HG03558 (cell line): ENCODE results near the gene HES6.
"Not testable (repeated sequence)": the region's sequence is repeated elsewhere in the genome, so short reads cannot be mapped to it uniquely, and the experiment has no call there.

Source experiments
- ATAC-seq: cut with Tn5 transposase; IDR thresholded peaks from one replicate; pipeline ENCODE4 v1.9.1; 2021; ENCODE audit warnings: moderate number of reproducible peaks; ENCODE audit not compliant: unreplicated experiment; ENCODE audit errors: extremely low read depth

Gene HES6

DNA sequence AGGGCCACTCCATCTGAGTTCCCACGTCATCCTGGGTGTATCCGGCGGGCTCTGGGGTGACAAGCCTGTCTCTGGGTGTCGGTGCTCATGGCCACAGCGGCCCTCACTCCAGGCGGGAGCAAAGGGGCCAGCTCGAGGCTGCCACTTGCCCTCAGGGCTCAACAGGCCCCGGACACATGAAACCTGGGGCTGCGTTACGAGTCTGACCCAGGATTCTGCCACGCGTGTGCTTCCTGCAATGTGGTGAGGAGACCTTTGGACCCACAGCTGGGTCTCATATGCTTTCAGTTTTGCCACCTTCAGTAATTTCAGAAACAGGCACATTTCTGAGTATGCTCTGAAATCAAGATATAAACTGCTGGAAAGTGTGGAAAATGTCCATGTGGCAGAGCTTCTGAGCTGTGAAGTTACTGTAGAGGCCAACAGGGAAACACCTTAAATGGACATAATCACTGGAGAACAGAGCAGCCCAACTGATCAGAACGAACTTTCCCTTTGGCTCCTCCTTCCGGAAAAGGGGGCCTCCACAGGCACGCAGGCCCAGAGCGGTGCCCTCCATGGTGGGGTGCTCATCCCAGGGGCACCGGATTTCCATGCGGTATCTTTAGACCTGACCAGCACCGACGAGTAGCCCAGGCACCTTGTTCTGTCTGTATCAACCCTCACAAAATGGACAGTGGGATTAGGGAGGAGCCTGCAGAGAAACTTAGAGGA is 34.5 kb upstream of the HES6 start:
- ATAC-seq: no peak

DNA sequence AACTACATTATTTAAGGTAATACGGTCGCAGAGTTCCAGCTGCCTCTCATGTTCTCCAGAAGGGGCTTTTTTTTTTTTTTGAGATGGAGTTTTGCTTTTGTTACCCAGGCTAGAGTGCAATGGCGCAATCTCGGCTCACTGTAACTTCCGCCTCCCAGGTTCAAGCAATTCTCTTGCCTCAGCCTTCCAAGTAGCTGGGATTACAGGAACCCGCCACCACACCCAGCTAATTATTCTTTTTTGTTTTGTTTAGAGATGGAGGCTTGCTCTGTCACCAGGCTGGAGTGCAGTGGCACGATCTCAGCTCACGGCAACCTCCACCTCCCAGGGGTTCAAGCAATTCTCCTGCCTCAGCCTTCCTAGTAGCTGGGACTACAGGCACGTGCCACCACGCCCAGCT is 33.6 kb upstream of the HES6 start:
- not testable (repeated sequence) for ATAC-seq

DNA sequence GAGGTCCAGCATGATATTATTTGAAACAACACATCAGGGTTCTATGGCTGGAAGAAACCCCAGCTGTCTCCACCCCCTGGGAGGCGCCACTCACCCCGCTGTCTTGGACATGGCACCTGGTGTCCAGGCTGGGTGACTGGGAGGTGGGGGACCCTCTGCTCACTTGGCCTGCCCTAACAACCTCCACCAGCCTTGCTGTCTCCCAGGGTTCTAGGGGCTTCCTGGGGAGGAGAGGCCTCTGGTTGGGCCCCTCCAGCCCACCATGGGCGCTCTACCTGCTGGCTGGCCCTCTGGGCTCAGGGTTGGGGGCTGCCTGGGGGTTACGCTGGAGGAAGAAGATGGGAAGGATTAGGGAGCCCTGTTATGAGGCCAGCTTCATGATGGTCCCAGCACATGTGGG is 32.3 kb upstream of the HES6 start:
- ATAC-seq: no peak

DNA sequence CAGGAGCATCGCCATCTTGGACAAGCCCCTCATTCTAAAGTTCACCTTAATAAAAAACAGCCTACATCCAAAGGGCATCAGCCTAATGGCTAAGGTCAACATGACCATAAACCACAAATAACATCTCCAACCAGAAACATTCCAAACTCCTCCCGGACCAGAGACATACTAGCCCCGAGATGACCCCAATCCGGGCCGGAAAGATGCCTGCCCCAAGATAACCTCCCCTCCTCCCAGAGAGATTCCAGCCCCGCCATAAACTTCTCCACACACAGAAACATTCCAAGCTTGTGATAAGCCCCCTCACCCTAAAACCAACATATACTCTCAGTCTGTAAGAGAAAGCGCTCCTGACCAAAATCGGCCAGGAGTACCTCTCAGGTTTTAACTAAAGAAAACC is 31.8 kb upstream of the HES6 start:
- ATAC-seq: not testable (repeated sequence)

DNA sequence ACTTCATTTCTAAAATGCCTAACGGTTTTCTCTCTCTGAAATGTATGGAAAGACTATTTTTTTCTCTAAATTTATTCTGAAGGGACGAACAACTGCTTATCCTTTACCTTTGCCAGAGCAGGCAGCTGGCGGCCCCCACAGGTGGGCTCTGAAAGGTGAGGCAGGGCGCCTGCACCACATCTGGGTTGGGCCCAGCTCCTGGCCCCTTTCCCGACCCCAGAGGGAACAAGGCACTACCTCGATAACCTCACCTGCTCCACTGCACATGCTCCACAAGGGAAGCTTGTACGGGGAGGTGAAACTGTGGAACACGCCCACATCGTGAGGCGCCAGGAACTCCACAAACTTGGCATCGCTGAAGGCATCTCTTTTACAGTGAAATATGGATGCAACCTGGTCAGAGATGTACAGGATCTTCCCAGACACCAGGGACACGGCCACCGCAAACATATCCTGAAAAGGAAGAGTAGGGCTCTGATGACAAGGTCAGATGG is 31.3 kb upstream of the HES6 start:
- ATAC-seq: no peak

DNA sequence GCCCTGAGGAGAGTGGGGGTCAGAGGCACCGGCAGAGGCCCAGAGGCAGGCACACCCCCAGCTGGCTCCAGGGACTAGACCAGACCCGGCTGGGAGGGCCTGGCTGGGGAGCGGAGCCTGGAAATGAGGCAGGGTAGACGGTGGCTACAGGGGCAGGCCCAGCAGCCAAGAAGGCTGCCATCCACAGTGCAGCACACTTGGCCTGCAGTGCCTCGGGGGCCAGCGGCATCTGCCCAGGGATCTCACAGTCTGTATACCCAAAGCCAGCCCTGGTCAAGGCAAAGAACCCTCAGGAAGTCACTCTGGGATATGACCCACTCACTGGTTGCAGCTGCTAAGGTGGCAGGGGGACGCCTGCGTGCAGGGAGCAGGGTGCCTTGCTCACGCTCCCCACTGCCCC is 30.8 kb upstream of the HES6 start:
- ATAC-seq: no peak

DNA sequence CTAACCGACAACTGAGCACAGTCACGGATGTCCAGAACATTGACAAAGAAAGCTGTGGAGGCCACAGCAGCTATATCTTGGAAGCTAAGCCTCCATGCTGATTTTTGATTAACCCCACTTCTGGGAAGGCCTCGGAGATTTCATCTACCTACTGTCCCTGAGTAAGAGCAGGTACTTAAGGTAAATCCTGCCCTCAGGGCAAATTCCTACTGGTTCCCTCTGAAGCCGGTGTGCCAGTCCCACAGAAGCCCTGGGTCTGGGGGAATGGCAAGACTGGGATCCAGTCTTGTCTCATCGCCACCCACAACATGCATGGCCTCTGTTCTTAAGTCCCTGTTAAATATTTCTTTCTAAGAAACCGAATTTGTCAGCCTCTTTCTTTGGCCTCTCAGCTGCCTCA is 29.9 kb upstream of the HES6 start:
- ATAC-seq: no peak

DNA sequence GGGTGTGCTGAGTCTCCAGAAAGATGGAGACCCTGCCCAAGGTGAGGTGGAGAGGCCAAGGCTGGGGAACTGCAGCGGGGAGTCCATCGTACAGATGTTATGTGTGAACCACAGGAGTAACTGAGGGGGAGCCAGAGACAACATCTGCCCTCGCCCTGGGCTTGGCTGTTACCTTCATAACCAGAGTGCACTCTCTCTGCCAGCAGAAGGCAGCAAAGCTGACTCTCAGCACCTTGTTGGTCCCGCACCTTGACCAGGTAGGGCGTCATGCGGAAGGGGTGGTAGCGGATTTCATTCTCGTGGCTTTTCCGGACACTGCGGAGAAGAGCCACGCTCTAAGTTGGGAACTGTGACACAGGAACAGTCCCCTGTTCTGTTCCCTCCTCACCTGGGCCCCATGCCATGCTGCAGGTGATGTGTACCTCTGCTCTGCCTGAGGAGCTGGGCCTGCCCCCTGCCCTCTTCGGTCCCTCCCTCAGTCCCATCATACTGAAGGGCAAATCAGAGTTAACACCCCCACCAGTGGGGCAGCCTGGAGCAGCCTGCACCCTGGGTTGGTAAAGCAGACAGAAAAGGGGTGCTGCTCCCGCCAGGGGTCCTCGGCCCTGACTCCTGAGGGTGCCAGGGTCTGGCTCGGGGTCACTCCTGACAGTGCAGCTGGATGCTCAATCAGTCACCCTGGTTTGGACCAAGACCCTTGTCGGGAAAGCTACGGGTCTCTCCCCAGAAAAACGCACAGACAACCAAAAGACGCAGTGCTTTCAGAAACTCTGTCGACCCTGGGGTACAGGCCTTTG is 28.2 kb upstream of the HES6 start:
- no peak for ATAC-seq

DNA sequence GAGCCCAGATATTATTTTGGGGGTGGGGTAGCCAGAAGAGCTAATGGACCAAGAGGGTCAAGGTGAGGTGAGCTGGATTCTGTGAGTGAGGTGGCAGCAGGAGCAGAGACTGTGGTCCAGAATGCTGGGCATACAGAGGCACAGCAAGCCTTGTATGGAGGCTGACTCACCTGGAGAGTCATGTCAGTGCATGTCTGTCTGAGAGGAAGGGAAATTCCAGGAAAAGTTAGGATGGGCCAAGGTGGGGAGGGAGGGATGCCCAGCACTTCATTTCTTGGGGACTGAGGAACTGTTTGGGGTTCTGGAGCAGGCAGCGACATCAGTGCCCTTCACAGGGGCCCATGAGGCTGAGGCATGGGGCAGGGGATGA is 27.5 kb upstream of the HES6 start:
- no peak for ATAC-seq

DNA sequence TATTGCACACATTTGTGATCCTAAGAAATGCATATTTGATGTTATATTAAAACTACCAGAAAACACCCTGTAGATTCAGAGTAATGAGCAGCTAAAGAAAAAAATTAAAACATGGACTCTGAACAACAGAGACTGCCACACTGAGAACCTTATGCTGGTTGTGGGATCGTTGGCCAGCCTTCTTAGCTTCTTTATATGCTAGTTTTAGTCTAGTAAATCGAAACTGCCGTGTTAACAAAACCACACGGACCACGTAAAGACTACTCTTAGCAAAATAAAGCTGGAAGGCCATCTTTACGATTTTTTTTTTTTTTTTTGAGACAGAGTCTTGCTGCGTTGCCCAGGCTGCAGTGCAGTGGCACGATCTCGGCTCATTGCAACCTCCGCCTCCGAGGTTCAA is 25.8 kb upstream of the HES6 start:
- ATAC-seq: no peak

DNA sequence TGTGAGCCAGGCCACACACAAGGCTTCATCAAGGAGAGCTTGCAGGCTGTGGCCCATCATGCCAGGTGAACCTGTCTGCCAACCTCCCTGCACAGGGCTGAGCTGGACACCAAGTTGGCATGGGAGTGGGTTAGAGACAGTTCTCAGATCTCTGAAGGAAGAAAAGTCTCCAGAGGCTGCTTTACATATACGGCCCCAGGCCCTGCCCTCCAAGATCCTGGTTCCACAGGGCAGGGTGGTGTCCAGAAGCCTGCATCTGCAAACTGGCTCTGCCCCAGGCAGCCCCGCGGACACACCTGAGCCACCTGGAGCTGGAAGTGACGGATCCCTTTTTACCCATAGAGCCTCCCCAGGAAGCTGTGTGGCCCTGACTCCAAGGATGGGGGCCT is 24.2 kb upstream of the HES6 start:
- ATAC-seq: no peak

DNA sequence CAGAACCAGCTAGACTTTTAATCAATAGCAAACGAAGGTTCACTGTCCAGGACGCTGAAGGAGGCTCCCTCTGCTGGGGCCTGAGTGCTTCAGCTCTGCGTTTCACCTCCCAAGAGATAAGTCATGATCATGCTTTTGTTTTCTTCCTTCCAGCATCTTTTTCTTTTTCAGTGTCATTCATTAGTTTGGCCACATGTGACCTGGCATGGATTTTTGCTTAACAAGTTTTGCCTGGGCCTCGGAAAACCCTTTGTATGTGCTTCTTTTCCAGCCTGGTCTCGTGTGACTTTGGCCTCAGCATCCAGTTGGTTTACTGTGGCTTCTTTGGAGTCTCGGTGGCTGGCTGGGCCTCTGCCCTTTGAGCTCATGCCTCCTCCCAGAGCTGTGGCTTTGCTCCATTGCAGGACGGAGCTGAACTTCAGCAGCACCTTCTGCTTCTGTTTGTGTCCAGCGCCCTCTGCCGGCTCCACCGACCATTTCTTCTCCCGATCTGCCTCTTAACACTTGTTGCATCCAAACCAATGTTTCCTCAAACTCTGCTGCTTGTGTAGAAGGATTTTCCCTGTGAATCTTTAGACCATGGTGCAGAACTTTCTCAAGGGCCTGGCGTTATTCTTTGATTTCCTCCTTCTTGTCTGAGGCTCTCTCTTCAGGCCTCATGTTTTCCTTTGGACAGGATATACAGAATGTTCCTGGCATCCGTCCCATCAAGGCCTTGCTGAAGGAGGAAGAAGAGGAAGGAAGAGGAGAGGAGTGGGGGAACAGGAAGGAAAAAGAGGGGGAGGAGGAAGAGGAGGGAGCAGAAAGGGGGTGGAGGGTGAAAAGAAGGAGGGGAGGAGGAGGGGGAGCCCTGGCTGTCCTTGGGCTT is 23.6 kb upstream of the HES6 start:
- ATAC-seq: no peak

DNA sequence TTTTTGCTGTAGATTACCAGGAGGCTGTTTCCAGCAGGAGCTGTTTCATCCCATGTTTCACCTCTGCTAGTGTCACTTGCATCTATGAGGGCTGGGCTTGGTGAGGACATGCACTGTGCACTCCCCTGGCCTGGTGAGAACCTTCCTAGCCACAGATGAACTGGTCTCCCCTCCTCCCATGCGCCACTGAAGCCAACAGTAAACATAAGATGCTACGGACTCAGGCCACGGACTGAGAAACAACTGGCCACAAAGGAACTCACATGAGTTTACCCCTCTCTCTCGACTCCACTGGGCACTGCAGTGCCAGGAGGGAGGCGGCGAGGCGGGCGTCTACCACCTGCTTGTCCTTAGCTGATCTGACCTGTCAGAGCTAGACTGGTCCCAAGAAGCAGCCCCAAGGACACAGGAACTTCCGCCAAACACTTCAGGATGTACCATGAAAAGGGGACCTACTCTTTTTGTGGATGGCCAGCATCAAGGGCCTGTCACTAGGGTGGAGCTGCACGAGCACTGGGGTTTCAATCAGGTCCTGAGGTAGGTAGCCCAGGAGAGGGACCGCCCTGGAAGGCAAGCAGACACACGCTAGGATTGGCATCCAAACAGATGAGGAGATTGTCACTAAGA is 22.8 kb upstream of the HES6 start:
- no peak for ATAC-seq

DNA sequence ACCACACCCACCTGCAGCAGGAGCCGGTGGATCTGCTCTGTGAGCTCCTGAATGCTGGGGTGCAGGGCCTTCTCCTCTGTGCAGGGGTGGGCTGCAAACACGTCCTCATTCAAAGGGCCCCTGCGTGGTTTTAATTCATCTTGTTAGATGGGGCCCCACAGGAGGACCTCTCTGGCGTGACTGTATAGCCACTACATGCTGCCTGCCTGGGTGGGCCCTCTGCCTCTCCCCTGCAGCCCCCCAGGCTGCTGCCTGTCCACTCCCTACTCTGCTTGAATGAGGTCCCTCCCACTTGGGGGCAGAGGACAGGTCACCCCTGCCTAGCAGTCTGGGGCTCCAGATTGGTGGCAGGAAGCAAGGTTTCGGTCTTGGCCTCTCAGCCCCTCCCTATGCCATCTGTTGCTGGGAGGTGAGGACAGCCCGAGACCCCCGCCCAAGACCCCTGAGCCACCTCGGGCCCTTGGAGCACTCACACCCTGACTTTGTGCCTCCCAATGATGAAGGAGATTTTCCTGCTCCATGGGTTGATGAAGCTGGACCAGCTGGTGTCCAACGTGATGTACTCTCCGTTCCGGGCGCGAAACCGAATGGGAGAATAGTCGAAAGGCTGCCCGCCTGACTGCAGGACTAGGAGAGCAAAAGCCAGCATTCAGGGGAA is 22.0 kb upstream of the HES6 start:
- no peak for ATAC-seq

DNA sequence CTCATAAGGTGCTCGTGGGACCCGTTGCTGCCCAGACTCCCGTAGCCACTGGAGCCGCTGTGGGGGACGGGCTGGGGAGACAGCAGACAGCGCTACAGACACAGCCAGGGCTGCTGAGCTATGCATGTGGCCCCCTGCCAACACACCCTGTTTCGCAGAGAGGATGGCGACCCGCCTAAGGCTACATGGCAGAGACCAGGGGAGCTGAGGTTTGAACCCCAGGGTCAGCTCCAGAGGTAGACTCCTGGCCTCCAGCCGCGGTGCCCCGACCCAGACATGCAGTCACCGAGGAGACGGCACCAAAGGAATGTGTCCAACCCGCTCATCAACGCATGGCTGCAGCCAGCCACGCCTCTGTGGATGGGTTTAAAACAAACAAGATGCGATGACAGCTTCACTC is 21.0 kb upstream of the HES6 start:
- ATAC-seq: no peak

DNA sequence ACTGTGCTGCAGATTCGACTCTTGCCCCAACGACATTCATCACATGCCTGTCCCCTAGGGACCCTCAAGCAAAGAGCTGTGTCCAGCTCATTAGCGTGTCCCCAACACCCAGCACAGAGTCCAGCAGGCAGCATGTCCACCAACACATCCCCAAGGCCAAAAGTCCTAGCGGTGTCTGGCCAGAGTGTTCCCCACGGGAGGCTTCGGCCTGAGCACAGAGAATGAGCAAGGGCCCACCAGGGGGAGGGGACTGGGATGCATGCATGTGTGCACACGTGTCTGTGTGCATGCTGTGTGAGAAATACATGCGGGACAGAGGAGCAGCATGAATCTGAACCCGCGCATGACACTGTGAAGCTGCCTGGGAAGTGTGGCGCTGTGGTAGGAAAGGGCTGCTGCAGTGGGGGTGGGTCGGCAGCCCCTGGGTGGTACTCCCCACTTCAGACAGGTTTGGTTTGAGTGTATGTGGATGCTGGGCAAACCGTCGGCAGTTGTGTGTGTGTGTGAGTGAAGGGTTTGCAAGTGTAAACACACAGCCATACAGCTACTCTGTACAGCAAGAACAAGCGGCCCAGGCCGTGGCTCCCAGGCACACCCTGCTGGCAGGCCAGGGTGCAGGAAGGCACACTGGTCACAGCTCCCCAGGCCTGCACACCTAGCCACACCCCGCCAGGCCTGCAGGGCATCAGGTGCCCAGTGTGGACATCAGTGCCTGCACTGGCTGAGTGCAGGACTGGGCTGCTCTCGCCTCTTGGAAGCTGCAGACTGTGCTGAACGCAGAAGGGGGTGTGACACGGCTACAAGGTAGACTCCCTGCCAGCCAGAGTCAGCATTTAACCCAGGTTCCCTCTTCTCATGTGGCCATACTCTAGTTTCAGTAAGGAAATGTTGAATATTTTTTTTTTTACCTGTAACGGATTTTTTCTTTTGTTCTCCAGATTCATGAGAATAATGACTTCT is 19.5 kb upstream of the HES6 start:
- ATAC-seq: no peak

DNA sequence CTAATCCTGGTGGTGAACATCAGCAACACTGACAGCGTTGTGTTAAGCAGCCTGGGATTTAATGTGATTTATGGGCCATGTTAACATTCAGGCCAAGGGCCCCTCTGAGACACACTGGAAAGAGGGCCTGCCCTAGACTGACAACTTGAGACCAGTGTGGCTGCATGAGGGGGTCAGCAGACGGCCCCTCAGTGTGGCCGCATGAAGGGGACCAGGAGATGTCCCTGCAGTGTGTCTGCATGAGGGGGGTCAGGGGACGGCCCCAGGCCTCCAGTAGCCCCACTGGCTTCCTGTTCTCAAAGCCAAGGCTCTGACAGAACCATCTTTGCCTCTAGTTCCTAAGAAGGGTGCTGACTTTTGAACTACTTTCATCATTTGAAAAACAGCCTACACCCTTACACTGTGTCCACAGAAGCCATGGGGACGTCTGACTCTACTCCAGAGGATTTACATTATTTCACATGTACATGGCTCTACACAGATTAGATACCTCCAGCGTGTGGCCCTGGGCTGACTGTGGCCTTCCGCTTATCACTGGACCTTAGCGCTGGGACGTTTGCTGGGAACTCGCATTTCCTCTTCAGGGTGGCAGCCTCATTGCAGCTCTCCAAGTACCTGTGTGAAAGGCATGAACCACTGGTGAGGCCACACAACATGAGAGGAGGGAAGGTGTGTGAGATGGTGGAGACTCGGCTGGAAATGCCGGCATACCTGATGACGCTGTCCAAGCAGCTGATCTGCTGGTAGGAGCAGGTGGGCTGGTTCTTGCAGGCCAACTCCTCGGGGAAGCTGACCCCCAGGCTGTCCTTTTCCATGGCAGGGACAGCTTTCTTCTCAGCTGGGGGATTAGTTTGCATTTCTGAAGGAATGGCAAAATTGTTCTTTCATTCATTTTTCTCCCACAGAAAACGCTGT is 18.2 kb upstream of the HES6 start:
- no peak for ATAC-seq

DNA sequence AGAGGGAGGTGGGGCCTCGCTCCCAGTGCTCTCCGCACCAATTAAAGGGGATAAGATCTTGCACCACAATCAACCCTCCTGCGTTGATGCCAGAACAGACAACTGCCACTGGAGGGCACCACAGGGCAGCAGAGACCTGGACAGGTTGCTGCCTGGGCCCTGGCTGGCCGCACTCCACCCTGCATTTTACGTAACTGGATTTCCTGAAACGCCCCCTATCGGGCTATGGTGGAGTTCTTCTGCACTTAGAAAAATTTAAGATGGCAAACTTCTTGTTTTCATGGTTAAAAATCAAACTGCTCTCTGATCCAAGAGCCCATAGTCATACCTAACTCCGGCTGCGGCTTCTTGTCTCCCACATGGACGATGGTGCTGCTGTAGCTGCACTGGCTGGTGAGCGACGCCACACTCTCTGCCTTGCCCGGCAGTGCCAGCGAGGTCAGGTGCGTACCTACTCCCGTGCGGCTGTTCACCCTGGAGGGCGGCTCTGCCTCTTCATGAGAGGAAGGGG is 16.8 kb upstream of the HES6 start:
- no peak for ATAC-seq
